Adipocyte (in vitro differentiated cells): ENCODE data around the gene CORIN.
A peak's percentile ranks its signal among the peaks of the same experiment; 100 is the strongest.
"Not testable (repeated sequence)": the region's sequence is repeated elsewhere in the genome, so short reads cannot be mapped to it uniquely, and the experiment has no call there.

Source experiments
- DNase-seq: peaks from one replicate; pipeline ENCODE4 v3.0.0-alpha.2; 2015; ENCODE audit warnings: low read depth
- H3K27me3 ChIP-seq: replicated peaks from 2 replicates; pipeline ENCODE4 v1.7.0; 2013; ENCODE audit warnings: mild to moderate bottlenecking, low read length, moderate library complexity; ENCODE audit not compliant: control insufficient read depth, insufficient read depth
- H3K36me3 ChIP-seq: 2 replicates; pipeline ENCODE4 v1.7.0; 2013; ENCODE audit warnings: low read length, mild to moderate bottlenecking, moderate library complexity; ENCODE audit not compliant: control insufficient read depth, insufficient read depth, severe bottlenecking
- H3K4me1 ChIP-seq: 2 replicates; pipeline ENCODE4 v1.7.0; 2013; ENCODE audit warnings: mild to moderate bottlenecking, low read length, moderate library complexity; ENCODE audit not compliant: control insufficient read depth, insufficient read depth
- H3K4me3 ChIP-seq: 2 replicates; pipeline ENCODE4 v1.7.0; 2013; ENCODE audit warnings: mild to moderate bottlenecking, low read length, moderate library complexity
- H3K9ac ChIP-seq: 2 replicates; pipeline ENCODE4 v1.7.0; 2013; ENCODE audit warnings: mild to moderate bottlenecking, low read length, moderate library complexity
- H3K9me3 ChIP-seq: 2 replicates; pipeline ENCODE4 v1.7.0; 2013; ENCODE audit warnings: mild to moderate bottlenecking, low read length, moderate library complexity; ENCODE audit not compliant: control insufficient read depth

The CORIN gene

DNA sequence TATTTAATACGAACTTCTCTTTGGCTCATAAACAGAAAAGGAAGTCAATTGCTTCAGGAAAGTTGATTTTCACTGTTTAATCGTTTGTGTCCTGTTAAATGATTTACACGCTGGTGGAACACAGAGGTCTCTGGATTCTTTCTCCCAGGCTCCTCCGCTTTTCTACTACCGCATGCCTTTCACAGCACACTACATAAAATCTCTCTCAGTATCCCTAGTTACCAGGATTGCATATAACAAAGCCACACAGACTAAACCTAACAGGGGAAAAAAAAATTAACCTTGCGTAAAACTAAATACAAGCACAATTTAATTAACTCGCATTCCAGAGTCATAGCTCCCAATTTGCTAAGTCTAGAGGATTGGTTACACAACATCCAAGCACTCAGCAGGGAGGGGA, 133.9 kb downstream of the CORIN start:
- Histone ChIP-seq H3K27me3 (peaks cover 12% of the 10 kb centered on the region), H3K4me1 (peaks cover 10% of the 10 kb centered on the region), H3K36me3 (no peaks in the 10 kb centered on the region), H3K9me3 (no peaks in the 10 kb centered on the region), H3K4me3 (no peak overlapping the region), H3K9ac (no peak overlapping the region)
- peak; percentile 52 for DNase-seq

DNA sequence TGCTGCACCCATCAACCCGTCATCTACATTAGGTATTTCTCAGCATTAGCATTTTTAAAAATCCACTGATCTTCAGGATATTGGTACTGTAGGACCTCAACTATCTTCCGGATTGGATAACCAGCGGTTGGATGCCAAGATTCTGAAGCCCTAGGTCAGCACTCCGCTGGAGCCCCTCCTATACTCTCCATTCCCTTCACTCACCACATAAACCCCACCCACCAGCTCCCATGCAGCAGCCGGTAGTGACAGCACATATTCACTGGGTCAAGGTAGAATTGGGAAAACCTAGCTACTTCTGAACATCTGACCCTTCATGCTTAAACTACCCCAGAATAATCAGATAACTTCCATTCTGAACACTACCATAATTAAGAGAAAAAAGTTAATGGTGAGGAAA, 134.9 kb downstream of the CORIN start:
- Histone ChIP-seq H3K4me3 (no peak overlapping the region), H3K4me1 (peaks cover 10% of the 10 kb centered on the region), H3K36me3 (no peaks in the 10 kb centered on the region), H3K27me3 (peaks cover 19% of the 10 kb centered on the region), H3K9me3 (no peaks in the 10 kb centered on the region), H3K9ac (no peak overlapping the region)
- no peak for DNase-seq

DNA sequence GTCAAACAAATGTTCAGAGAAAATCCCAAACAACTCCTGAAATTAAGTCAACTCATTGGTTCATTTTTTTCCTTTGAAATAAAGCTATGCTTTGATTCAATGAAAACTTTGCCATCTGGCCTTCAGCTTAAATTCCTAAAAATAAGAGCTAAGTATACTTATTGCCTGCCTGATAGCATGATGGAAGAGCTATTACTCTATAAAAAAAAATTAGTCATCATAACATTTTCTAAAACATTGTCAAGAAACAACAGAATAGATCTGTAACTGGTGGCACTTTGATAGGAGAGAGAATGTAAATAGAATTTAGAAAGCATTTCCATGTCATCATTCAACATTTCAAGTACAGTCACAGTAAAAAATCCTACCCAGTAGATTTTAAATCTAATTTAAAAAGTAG, 136.6 kb downstream of the CORIN start:
- Histone ChIP-seq H3K9me3 (no peaks in the 10 kb centered on the region), H3K4me3 (no peak overlapping the region), H3K9ac (no peak overlapping the region), H3K36me3 (no peaks in the 10 kb centered on the region), H3K4me1 (peaks cover 10% of the 10 kb centered on the region), H3K27me3 (peaks cover 19% of the 10 kb centered on the region)
- DNase-seq: no peak

DNA sequence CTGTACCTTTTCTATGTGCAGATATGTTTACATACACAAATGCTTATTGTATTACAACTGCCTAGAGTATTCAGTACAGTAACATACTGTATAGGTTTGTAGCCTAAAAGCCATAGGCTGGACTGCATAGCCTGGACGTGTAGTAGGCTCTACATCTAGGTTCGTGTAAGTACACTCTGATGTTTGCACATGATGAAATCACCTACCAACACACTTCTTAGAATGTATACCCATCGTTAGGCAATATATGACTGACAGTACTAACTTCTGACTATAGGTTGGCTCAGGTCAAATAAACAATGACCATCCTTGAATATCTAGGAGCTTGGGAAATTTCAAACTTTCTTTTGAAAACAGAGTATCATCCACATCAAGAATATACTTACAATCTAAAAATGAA, 139.0 kb downstream of the CORIN start:
- Histone ChIP-seq H3K27me3 (peaks cover 19% of the 10 kb centered on the region), H3K9me3 (no peaks in the 10 kb centered on the region), H3K9ac (no peak overlapping the region), H3K36me3 (no peaks in the 10 kb centered on the region), H3K4me3 (no peak overlapping the region), H3K4me1 (no peaks in the 10 kb centered on the region)
- DNase-seq: no peak

DNA sequence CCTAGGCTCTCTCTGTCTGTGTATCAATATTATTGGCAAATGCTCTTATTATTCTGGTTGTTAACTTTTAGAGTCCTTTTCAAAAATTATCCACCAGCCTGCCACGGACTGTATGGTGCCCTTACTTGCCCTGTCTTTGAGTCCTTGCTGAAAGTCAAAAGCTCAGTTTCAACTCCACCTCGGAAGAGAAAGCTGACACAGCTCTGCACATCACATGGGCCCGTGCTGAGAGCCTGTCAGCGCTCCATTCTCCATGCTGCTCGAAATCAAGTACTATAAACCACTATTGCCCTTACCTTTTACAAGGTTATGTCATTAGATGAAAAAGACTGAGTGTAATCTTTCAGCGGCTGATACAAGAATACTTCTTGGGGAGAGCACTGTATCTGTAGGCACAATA, 141.0 kb downstream of the CORIN start:
- H3K27me3 ChIP-seq: peaks cover 13% of the 10 kb centered on the region
- no peak overlapping the region for H3K4me3 ChIP-seq
- H3K36me3 ChIP-seq: no peaks in the 10 kb centered on the region
- no peak for DNase-seq
- H3K9me3 ChIP-seq: no peaks in the 10 kb centered on the region
- H3K4me1 ChIP-seq: no peaks in the 10 kb centered on the region
- no peak overlapping the region for H3K9ac ChIP-seq

DNA sequence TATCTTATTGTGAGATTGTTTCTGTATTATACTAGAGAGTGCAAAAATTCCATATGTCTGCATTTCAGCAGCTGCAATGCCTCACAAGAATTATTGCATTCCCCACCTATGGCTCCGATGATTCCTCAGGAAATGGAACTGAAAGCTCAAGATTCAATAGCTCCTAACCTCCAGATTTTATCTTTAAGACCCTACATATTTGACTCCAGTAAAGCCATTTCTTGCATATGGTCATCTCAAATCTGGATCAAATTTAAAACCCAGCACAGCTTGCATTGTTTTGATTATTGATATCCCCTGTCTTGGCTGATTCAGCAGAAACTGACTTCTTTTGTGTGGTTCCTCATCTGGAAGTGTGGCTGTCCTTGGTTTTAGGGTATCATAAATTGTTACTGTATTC, 142.6 kb downstream of the CORIN start:
- no peak overlapping the region for H3K4me3 ChIP-seq
- H3K9ac ChIP-seq: no peak overlapping the region
- no peak for DNase-seq
- no peaks in the 10 kb centered on the region for H3K4me1 ChIP-seq
- no peaks in the 10 kb centered on the region for H3K36me3 ChIP-seq
- H3K27me3 ChIP-seq: peaks cover 10% of the 10 kb centered on the region
- no peaks in the 10 kb centered on the region for H3K9me3 ChIP-seq

DNA sequence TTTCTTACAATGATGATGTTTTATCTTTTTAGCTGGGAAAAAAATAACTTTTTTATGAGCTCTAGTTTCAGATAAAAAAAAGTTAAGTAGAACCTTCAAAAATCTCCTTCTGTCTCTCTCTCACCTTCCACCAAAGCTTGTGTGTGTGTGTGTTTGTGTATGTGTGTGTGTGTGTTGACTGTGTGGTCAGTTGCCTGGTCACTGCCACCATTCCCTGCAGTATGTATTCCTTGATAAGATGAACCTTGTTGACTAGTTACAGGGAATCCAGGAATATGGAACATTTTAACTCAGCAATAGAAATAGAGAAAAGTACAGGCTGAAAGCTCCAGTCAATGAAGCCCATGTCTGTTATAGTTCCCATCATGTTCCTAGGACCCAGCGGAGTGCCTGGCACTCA, 143.5 kb downstream of the CORIN start:
- H3K4me3 ChIP-seq: no peak overlapping the region
- H3K4me1 ChIP-seq: no peaks in the 10 kb centered on the region
- H3K9me3 ChIP-seq: no peaks in the 10 kb centered on the region
- DNase-seq: no peak
- H3K9ac ChIP-seq: no peak overlapping the region
- peaks cover 7% of the 10 kb centered on the region for H3K27me3 ChIP-seq
- H3K36me3 ChIP-seq: no peaks in the 10 kb centered on the region

DNA sequence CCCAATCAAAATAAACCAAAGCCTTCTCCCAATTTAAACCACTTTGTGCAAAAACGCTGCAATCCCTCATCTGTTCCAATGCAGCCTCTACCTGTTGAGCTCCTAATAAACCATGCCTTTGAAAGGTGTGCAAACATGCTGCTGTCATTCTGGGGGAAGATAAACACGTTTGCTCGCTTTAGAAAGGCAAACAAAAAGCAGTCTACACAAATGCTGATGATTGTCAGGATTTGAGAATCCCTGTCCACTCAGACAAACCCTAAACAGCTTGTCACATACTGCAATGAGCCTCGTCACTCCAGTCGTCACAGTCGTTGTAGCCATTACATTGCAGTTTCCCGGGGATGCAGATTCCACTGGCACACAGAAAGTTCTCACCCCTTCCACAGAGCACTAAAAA, 145.2 kb downstream of the CORIN start:
- H3K4me1 ChIP-seq: no peaks in the 10 kb centered on the region
- no peaks in the 10 kb centered on the region for H3K9me3 ChIP-seq
- H3K27me3 ChIP-seq: no peaks in the 10 kb centered on the region
- H3K9ac ChIP-seq: no peak overlapping the region
- DNase-seq: no peak
- H3K36me3 ChIP-seq: no peaks in the 10 kb centered on the region
- no peak overlapping the region for H3K4me3 ChIP-seq

DNA sequence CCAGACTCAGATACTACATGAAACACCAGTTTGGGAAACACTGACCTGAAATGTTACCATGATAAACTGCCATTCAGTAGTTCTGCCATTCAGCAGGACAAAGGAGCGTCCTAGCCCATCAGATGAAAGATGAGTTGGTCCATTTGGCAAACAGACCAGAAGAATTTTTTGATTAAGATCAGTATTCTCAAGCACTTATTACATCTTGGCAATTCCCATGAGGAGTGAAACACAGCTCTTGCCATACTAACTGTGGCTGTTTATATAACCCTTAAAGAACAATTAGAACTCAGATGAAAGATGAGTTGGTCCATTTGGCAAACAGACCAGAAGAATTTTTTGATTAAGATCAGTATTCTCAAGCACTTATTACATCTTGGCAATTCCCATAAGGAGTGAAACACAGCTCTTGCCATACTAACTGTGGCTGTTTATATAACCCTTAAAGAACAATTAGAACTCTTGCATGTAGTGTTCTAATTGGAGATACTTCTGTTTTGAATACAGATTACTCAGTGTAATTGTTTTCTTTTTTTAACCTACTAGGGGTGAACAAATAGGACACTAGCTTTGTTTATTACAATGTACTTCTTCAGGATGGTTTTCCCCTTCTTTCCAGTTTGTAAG, 146.0 kb downstream of the CORIN start:
- not testable (repeated sequence) for DNase-seq, H3K27me3 ChIP-seq, H3K36me3 ChIP-seq, H3K4me3 ChIP-seq, H3K9ac ChIP-seq, H3K9me3 ChIP-seq, H3K4me1 ChIP-seq

DNA sequence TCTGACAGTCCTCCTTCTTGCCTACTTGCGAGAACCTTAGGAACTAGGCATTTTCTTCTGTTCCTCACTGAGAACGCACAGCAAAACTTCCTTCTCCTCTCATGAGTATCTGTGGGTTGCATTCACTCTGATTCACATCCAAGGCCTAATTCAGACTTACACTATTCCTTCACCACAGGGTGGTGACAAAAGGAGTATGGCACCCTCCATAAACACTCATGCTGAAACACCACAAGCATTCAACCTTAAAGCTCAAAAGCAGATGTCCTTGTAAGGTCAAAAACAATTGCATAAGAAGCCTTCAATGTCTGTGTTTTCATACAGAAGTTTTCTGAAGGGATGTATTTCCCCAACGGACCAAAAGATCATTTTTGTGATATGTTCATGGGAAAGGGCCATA, 147.3 kb downstream of the CORIN start:
- no peaks in the 10 kb centered on the region for H3K36me3 ChIP-seq
- DNase-seq: no peak
- no peaks in the 10 kb centered on the region for H3K9me3 ChIP-seq
- H3K4me3 ChIP-seq: no peak overlapping the region
- no peak overlapping the region for H3K9ac ChIP-seq
- no peaks in the 10 kb centered on the region for H3K4me1 ChIP-seq
- H3K27me3 ChIP-seq: no peaks in the 10 kb centered on the region

DNA sequence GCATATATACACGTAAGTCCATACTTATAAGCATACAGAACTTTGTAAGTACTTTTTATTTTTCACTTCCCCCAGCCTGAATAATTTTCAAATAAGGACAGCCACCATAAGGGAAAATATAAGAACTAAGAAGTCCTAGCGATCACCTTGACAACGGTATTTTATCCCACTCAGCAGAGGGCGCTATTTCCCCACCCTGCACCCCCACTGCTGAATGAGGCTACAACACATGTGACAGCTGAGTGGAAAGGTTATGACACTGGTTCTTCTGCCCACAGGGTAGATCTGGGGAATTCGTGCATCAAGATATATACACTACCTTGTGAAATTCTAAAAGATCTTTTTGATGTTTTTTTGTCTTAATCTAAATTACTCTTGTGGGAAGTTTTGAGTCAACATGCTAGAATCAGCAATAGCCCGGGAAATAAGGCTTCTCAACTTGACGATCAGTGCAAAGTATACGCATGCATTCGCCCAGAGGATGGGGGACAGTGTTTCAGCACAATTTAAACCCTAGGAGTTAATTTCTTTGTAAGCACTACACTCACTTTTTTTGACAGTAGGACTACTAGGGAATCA, 151.5 kb downstream of the CORIN start:
- H3K27me3 ChIP-seq: peaks cover 16% of the 10 kb centered on the region
- H3K4me3 ChIP-seq: no peak overlapping the region
- no peaks in the 10 kb centered on the region for H3K4me1 ChIP-seq
- no peak overlapping the region for H3K9ac ChIP-seq
- H3K36me3 ChIP-seq: no peaks in the 10 kb centered on the region
- peak; percentile 66 for DNase-seq
- no peaks in the 10 kb centered on the region for H3K9me3 ChIP-seq

DNA sequence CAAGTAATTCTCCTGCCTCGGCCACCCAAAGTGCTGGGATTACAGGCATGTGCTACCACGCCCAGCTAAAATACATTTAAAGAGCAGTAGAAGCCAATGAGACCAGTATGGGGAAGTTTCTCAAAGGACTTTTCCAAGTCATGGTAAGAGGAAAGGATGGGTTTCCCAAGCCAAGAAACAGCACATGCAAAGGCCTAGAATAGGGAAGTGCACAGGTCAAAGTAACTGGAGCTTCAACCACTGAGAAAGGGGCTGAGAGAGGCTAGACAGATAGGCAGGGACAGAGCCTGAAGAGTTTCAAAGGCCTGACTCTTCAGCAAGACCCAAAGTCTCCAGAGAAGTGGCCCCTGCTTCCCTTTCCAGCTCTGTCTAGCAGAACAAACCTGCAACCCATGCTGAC, 162.1 kb downstream of the CORIN start:
- Histone ChIP-seq H3K36me3 (no peaks in the 10 kb centered on the region), H3K9ac (no peak overlapping the region), H3K9me3 (no peaks in the 10 kb centered on the region), H3K4me3 (no peak overlapping the region), H3K4me1 (no peaks in the 10 kb centered on the region), H3K27me3 (peaks cover 16% of the 10 kb centered on the region)
- DNase-seq: no peak
